ENCODE measurements around the gene UGT1A4.
A peak's percentile ranks its signal among the peaks of the same experiment; 100 is the strongest.
"Not testable (repeated sequence)": the region's sequence is repeated elsewhere in the genome, so short reads cannot be mapped to it uniquely, and the experiment has no call there.

UGT1A4 gene

DNA sequence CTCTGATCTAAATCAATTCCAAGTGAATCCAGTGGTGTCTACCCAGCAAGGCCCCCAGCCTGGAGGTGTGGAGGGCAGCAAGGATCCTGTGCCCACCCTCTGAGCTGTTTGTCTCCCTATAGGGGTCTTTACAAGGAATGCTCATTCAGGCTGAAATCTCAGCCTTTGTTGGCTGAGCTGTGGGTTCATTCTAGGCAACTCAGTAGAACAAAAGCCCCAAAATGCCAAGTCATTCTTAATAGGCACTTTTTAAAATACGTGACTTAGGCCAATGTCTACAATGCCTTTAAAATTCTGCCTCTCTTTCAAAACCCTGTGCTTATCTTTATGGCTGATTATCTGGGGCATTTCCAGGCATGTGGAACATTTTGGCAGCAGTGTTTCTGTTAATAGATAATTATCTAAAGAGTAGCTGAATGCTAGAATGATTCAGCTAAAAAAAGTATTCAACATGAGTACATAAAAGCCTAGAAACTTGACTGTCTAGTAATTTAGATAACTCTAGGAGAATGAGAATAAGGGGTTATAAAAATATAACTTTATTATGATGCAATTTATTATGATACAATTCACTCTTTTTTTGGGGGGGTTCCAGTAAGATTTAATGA lies 18.4 kb upstream of the UGT1A4 start:
- DNase-seq (ENCODE audit: low read depth), result no peak

DNA sequence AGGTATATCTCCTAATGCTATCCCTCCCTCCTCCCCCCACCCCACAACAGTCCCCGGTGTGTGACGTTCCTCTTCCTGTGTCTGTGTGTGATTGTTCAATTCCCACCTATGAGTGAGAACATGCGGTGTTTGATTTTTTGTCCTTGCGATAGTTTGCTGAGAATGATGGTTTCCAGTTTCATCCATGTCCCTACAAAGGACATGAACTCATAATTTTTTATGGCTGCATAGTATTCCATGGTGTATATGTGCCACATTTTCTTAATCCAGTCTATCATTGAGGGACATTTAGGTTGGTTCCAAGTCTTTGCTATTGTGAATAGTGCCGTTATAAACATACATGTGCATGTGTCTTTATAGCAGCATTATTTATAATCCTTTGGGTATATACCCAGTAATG lies 17.7 kb upstream of the UGT1A4 start:
- not testable (repeated sequence) for DNase-seq (ENCODE audit: low read depth)

DNA sequence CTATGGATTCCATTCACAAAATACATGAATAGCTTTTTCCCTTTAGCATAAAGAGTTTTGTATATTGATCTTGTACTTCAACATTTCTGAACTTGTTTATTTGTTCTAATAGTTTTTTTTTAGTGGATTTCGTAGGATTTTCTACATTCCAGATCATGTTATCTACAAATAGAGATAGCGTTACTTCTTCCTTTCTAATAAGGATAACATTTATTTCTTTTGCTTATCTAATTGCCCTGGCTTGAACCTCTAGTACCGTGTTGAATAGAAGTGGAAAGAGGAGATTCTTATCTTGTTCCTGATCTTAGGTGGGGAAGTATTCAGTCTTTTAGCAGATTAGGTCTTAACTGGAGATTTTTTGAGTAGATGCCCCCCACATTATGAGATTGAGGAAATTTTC lies 16.3 kb upstream of the UGT1A4 start:
- DNase-seq (ENCODE audit: low read depth), result no peak

DNA sequence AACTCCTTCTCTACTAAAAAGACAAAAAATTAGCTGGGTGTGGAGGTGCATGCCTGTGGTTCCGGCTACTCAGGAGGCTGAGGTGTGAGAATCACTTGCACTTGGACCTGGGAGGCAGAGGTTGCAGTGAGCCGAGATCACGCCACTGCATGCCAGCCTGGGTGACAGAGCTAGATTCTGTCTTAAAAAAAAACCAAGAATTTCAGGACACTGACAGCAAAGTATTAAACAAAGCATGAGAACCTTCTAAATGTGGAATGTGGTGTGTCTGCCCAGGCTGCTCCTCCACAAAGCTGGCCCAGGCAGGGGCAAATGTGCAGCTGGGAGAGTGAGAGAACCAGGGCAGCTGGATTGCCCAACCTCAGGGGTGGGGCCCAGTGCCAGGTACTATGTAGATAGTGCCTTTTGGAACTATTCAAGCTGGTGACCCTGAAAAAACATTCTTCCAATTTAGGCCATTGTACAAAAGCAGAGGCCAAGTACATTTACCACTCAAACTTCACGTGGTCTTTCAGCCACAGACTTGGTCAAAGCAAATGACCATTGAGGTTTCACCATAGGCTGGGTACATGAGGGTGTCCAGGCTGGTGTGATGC lies 12.5 kb upstream of the UGT1A4 start:
- DNase-seq (ENCODE audit: low read depth), result no peak

DNA sequence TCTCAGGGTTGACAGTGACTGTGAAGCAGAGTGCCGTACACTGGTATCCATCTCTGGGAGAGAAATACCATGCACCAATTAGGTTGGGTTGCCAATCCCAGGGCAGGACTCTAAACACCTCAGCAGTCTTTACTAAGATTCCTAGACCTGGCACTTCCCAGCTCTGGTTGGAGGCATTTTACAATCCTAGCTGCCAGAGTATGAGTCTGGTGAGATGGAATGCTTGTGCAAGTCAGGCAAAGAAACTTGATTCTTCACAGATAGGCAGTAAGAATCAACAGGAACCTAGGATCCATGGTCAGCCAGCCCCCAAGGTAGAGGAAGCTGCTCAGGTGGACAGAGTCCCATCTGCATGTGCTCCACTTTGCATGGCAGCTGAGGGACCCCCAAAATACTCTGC lies 11.8 kb upstream of the UGT1A4 start:
- no peak for DNase-seq (ENCODE audit: low read depth)

DNA sequence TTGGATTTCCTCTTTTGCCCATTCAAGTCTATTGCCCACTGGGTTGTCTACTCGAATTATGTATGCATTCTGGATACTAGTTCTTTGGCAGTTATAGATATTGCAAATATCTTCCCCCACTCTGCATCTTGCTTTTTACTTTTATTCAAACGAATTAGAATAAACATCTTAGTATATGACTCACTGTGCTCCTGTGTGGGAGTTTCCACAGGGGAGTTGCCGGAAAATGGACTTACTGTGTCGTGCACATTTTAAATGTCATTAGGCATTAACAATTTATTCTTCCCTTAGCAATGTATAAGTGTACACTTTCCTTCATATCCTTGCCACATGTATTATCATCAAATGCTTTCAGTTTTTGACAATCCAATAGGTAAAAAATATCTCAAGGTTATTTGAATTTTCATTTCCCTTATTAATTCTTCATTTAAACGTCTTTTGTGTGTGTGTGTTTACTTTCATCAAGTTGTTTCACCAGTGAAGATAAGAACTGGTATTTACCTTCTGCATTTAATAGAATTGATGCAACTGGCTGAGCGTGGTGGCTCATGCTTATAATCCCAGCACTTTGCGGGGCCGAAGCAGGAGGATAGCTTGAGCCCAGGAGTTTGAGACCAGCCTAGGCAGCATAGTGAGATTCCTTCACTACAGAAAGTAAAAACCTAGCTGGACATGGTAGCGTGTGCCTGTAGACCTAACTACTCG lies 10.4 kb upstream of the UGT1A4 start:
- no peak for DNase-seq (ENCODE audit: low read depth)

DNA sequence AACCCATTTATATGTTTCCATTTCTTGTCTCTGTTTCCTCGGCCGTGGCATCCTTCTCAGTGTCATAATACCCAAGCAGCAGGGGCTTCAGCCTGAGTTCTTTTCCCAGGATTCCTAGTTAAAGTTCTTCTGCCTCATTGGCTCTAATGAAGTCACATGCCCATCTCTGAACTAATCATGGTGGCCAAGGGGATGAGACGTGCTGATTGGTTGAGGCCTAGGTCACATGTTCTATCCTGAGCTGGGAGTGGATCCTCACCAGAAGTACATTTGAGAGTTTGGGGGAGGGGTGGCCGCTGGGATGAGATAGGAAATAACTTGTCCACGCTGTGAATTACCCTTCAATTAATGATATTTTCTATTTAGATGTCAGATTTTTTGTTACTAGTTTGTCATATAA lies 9.6 kb upstream of the UGT1A4 start:
- DNase-seq (ENCODE audit: low read depth), result no peak

DNA sequence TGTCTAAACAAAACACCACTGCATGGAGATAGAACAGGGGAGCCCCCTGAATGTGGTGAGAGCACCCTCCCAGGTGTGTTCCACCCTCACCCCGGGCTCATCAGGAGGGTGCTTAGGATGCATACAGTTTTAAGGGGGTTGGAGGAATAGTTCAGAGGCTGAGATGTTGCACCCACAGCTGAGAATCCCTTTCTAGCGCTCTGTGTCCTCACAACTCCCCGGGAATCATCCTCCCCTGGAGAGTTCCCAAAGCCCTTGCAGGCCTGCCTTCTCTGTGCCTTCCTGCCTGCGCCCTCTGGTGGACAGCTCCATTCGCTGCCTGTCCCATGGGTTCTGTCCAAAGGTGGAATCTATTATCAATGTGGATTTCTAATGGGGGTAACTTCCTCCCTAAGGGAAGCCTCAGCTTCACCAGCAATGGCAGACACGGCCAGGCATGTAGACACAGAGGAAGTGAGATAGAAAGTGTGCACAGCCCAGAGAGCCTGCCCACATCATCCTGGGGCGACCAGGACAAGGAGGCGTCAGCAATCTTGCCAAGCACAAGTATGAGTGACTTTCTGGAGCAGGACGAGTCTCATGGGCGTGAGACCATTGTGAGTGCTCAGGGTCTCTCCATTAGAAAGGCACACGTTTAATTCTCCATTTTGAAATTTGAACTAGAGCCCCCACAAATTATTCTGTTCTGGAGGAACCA lies 7.1 kb upstream of the UGT1A4 start:
- peak; percentile 51 for DNase-seq (ENCODE audit: low read depth)

DNA sequence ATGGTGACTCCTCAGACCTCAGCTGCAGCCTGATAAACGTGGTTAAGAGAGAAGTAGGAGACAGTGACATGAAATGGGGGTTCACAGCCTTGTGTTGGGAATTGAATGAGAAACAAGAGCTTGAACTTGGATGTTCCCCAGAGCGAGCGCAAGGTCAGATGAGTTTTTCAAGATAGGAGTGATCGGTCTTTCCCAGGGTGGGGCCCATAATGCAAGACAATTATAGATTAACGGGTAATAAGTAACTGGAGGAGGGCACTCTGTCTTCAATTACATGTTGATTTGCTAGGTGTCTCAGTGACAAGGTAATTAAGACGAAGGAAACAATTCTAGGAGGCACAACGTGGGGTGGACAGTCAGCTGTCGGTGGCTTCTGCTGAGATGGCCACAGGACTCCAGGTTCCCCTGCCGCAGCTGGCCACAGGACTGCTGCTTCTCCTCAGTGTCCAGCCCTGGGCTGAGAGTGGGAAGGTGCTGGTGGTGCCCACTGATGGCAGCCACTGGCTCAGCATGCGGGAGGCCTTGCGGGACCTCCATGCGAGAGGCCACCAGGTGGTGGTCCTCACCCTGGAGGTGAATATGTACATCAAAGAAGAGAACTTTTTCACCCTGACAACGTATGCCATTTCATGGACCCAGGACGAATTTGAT lies 5.8 kb upstream of the UGT1A4 start, which contains the start of gene UGT1A5:
UGT1A5 (plus strand) TSS at position 297 of the 651 bp plus-strand sequence; CDS start at position 382, 85 bp downstream.
- DNase-seq (ENCODE audit: low read depth), result no peak

DNA sequence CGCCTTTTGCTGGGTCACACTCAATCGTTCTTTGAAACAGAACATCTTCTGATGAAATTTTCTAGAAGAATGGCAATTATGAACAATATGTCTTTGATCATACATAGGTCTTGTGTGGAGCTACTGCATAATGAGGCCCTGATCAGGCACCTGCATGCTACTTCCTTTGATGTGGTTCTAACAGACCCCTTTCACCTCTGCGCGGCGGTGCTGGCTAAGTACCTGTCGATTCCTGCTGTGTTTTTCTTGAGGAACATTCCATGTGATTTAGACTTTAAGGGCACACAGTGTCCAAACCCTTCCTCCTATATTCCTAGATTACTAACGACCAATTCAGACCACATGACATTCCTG lies 5.3 kb upstream of the UGT1A4 start:
- DNase-seq (ENCODE audit: low read depth), result no peak

DNA sequence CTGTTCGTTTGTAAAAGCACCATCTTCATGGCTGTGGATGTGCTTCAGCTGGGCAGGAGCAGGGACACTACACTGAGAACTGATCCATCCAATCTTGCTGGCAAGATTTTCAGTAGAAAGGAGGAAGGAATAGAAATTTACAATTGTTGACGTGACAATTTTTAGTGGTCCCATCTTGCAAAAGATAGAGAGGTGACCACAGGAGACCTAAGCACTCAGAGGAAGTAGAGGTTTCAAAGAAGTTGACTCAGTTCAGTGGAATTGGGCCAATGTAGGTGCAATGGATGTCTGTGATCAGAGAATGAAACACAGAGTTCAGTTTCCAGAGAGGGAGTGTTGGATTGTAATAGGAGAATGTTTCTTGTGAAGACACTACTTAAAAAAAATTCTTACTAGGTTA lies 4.4 kb upstream of the UGT1A4 start:
- DNase-seq (ENCODE audit: low read depth), result no peak

DNA sequence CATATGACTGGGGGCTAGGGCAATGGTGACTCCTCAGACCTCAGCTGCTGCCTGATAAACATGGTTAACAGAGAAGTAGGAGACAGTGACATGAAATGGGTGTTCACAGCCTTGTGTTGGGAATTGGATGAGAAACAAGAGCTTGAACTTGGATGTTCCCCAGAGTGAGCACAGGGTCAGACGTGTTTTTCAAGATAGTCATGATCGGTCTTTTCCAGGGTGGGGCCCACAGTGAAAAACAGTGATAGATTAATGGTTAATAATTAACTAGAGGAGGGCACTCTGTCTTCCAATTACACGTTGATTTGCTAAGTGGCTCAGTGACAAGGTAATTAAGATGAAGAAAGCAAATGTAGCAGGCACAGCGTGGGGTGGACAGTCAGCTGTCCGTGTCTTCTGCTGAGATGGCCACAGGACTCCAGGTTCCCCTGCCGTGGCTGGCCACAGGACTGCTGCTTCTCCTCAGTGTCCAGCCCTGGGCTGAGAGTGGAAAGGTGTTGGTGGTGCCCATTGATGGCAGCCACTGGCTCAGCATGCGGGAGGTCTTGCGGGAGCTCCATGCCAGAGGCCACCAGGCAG lies 10.3 kb downstream of the UGT1A4 start, which contains the start of gene UGT1A3:
UGT1A3 (plus strand) TSS at position 320 of the 579 bp plus-strand sequence; CDS start at position 405, 85 bp downstream.
- DNase-seq (ENCODE audit: low read depth), result no peak

DNA sequence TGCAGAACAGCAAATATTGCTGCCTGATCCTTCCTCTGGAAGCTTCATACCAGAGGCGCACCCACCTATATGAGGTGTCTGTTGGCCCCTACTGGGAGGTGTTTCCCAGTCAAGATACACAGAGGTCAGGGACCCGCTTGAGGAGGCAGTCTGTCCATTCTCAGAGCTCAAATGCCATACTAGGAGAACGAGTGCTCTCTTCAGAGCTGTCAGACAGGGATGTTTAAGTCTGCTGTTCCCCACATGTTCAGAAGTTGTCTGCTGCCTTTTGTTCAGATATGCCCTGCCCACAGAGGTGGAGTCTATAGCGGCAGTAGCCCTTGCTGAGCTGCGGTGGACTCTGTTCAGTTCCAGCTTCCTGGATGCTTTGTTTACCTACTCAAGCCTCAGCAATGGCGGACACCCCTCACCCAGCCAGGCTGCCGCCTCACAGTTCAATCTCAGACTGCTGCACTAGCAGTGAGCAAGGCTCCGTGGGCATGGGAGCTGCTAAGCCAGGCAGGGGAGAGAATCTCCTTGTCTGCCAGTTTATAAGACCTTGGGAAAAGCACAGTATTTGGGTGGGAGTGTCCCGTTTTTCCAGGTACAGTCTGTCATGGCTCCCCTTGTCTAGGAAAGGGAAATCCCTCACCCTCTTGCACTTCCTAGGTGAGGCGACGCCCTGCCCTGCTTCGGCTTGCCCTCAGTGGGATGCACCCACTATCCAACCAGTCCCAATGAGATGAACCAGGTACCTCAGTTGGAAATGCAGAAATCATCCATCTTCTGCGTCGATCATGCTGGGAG lies 18.5 kb downstream of the UGT1A4 start:
- DNase-seq (ENCODE audit: low read depth), result not testable (repeated sequence)

DNA sequence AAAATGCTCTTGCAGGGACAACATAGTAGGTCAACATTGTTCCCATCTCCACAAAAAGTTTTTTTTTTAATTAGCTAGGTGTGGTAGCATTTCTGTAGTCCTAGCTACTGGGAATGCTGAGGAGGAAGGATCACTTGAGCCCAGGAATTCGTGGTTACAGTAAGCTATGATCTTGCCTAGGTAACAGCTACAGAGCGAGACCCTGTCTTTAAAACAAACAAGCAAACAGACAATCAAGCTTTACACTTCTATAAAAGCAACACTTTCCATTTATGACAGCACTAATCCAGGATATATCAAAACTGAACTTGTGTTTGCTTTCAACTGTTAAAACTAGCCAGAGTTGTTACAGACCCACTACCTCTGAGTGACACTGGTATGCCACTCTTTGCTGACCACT lies 22.3 kb downstream of the UGT1A4 start:
- no peak for DNase-seq (ENCODE audit: low read depth)

DNA sequence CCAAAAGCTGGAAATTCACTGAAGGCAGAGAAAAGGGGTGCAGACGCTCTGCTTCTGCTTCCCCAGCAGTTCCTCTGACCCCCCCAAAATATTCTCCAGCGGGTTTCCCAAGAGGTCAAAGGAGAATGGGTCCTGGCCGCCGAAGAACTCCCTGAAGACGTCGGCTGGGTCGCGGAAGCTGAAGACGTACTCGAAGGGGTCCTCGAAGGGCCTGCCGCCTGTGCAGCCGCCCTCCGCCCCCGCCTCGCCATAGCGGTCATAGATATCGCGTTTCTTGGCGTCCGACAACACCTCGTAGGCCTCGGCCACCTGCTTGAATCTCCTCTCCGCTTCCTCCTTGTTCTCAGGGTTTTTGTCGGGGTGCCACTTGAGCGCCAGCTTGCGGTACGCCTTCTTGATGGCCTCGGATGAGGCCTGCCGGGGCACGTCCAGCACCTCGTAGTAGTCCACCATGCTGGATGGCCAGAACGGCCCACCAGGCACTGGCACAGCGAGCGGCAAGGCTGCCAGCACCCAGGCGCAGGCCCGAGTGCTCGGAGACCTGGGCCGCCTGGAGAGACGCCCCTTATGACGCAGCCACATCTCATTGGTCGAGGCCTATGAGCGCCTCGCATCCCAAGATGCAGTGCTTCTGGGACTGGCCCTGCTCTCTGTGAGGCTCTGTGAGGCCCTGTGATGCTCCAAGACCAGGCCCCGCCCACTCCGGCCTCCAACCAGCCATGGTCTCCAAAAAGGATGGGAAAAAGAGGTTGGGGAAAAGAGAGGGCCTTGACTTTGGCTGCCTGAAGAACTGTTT lies 25.1 kb downstream of the UGT1A4 start:
- no peak for DNase-seq (ENCODE audit: low read depth)

DNA sequence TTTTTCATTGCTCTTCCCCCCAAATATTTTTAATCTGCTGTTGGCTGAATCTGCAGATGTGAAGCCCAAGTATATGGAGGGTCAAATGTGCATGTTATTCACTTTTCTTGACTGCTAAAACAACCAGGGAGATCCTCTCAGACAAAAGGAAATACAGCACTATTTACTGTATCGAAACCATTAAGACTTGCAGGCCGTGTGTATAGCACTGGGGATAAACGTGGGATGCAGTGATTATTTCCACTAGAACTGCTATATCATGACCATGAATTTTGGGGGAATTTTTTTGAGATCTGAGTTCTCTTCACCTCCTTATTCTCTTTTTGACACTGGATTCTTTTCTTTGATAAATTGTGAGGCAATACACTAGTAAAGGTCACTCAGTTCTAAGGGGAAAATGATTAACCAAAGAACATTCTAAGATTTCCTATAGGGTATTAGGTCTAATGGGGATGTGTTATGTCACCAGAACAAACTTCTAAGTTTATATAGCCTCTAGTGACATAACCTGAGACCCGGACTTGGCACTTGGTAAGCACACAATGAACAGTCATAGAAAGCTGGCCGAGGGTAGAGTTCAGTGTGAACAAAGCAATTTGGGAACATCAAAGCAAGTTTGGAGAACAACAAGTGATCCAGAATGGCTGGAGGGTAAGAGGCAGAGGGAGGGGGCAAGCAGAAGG lies 26.7 kb downstream of the UGT1A4 start:
- DNase-seq (ENCODE audit: low read depth), result no peak

DNA sequence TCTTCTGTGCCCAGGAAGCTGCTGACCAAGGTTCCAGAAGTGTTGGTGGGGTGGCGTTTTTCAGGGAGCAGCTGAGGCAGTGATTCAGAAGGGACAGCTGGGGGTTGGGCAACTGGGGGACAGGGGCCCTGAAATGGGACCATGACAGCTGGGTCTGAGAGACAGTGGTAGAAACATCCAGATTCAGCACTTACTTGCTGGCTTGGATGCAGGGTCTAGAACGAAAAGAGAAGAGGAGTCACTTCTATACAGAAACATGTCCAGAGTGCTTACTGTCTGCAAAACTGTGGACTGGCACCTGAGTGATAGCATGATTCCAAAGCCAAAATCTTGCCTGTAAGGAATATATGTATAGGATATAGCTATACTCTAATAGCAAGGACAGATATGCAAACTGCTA lies 27.3 kb downstream of the UGT1A4 start:
- DNase-seq (ENCODE audit: low read depth), result not testable (repeated sequence)

DNA sequence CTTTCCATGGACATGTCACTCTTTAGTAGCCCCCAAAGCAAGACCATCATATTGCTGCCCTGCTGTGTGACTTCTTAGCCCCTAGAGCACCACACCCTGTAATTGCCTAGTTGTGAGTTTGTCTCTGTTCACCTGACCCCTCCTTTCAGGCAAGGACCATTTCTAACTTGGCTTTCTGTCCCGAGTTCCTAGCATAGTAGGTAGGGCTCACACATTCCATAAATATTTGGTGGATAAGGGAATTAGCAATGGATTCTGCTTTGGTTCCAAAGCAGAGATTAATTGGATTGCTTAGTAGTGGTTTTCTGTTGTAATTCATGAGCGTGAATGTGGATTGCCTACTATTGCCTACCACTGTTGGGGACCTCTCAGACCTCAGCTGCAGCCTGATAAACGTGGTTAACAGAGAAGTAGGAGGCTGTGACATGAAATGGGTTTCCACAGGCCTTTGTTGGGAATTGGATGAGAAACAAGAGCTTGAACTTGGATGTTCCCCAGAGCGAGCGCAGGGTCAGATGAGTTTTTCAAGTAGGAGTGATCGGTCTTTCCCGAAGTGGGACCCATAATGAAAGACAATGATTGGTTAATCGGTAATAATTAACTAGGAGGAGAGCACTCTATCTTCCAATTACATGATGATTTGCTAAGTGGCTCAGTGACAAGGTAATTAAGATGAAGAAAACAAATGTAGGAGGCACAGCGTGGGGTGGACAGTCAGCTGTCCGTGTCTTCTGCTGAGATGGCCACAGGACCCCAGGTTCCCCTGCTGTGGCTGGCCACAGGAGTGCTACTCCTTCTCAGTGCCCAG lies 28.1 kb downstream of the UGT1A4 start:
- no peak for DNase-seq (ENCODE audit: low read depth)

DNA sequence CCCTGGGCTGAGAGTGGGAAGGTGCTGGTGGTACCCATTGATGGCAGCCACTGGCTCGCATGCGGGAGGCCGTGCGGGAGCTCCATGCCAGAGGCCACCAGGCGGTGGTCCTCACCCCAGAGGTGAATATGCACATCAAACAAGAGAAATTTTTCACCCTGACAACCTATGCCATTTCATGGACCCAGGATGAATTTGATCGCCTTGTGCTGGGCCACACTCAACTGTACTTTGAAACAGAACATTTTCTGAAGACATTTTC lies 28.7 kb downstream of the UGT1A4 start:
- DNase-seq (ENCODE audit: low read depth), result no peak

Data from stimulated activated CD8-positive, alpha-beta memory T cell treated with anti-CD3 and anti-CD28 coated beads, Interleukin-7, amount 100 ng/mL, for 24 hours (primary cell).